HG03354 (cell line): ENCODE measurements around the gene GABRR2.
"Not testable (repeated sequence)": the region's sequence is repeated elsewhere in the genome, so short reads cannot be mapped to it uniquely, and the experiment has no call there.

ENCODE experiments used
- ATAC-seq: cut with Tn5 transposase; IDR thresholded peaks from one replicate; pipeline ENCODE4 v1.9.1; 2021; ENCODE audit warnings: mild to moderate bottlenecking; ENCODE audit not compliant: unreplicated experiment, poor library complexity, severe bottlenecking

The GABRR2 gene

GRCh38 chr6:89330910-89331309 is 15.8 kb upstream of the GABRR2 start:
- ATAC-seq = no peak

- ATAC-seq = no peak
Measured at GRCh38 chr6:89328976-89329375, 13.9 kb upstream of the GABRR2 start.

GRCh38 chr6:89324304-89324703 is 9.2 kb upstream of the GABRR2 start:
- no peak for ATAC-seq

- no peak for ATAC-seq
Measured at GRCh38 chr6:89323511-89323971, 8.4 kb upstream of the GABRR2 start.

GRCh38 chr6:89321131-89321970 is 6.3 kb upstream of the GABRR2 start:
- no peak for ATAC-seq

GRCh38 chr6:89320012-89320559 is 5.0 kb upstream of the GABRR2 start:
- no peak for ATAC-seq

GRCh38 chr6:89317067-89317466 is 2.0 kb upstream of the GABRR2 start:
- ATAC-seq = no peak

GRCh38 chr6:89314692-89315091 is 407 bp downstream of the GABRR2 start:
- ATAC-seq = no peak

GRCh38 chr6:89313006-89313405 is 2.1 kb downstream of the GABRR2 start:
- no peak for ATAC-seq

GRCh38 chr6:89311853-89312531 is 3.1 kb downstream of the GABRR2 start:
- no peak for ATAC-seq

- ATAC-seq = no peak
Measured at GRCh38 chr6:89311530-89311852, 3.6 kb downstream of the GABRR2 start.

GRCh38 chr6:89310929-89311328 is 4.2 kb downstream of the GABRR2 start:
- no peak for ATAC-seq

GRCh38 chr6:89308525-89309395 is 6.3 kb downstream of the GABRR2 start:
- no peak for ATAC-seq

- not testable (repeated sequence) for ATAC-seq
Measured at GRCh38 chr6:89304517-89304916, 10.6 kb downstream of the GABRR2 start.

- ATAC-seq = no peak
Measured at GRCh38 chr6:89302936-89303335, 12.2 kb downstream of the GABRR2 start.

- ATAC-seq = no peak
Measured at GRCh38 chr6:89302195-89302770, 12.8 kb downstream of the GABRR2 start.

GRCh38 chr6:89301586-89302194 is 13.4 kb downstream of the GABRR2 start:
- ATAC-seq = no peak

- ATAC-seq = no peak
Measured at GRCh38 chr6:89299466-89299850, 15.6 kb downstream of the GABRR2 start.

- no peak for ATAC-seq
Measured at GRCh38 chr6:89298680-89299465, 16.2 kb downstream of the GABRR2 start.
